GM18517 (cell line): Measurements from ENCODE around the gene HMGB2.

Experiments
- ATAC-seq: cut with Tn5 transposase; IDR thresholded peaks from one replicate; pipeline ENCODE4 v1.9.1; 2021; ENCODE audit warnings: mild to moderate bottlenecking, moderate library complexity; ENCODE audit not compliant: unreplicated experiment

Gene HMGB2

DNA sequence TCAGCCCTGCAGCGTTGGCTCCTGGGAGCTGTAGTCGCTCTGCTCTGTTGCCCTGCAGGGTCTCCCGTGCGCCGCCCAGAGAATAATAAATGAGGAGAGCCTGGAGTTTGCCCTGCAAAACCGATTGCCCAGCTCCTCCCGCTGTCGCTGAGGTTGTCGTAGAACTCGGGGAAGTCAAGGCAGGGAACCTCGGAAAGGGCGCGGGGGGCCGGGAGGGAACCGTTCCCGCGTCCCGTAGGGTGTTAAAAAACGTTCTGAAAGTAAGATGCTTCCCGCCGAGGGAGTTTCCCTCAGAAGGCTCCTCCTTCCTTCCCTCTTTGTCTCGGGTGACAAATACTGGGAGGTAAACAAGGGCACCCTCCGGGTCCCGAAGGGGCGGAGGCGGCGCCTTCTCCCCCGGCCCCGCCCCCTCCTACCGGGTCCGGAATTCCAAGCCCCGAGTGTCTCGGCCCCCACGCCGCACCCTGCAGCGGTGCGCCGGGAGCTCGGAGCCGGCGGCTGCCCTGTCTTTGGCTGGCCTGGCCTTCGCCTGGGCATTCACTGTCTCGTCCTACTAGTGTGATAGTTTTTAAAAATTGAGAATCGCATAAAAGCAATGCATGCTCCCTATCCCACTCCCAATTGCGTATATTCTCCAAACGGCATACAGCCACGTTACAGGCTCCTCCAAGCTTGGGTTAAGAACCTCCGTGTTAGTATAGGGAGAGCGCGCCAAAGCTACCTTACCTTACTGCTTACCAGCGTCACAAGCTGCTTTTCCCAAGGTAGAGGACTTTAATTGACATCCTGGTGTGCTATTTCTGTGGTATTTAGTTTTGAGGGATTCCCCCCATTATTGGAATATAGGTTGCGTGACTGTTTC is 964 bp upstream of the HMGB2 start:
- ATAC-seq = peak; percentile 29

GRCh38 chr4:173333658-173334084 is 487 bp downstream of the HMGB2 start:
- ATAC-seq = no peak

- ATAC-seq = no peak
These were observed 1.0 kb downstream of the HMGB2 start for GRCh38 chr4:173332963-173333657.

DNA sequence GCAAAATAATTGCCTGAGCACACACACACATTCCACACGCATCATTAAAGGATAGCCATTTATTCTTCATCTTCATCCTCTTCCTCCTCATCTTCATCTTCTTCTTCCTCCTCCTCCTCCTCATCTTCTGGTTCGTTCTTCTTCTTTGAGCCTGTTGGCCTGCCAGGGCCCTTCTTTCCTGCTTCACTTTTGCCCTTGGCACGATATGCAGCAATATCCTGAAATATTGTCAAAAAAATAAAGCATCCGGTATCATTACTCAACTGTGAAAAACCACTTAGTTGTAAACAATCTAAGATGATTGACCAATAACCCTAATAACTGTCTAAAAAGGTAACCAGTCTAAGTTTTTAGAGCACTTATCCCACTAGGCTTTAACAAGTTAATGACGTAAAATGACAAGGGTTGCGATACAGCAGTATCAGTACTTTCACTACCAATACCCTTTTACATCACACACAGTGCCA is 2.1 kb downstream of the HMGB2 start:
- ATAC-seq = no peak

DNA sequence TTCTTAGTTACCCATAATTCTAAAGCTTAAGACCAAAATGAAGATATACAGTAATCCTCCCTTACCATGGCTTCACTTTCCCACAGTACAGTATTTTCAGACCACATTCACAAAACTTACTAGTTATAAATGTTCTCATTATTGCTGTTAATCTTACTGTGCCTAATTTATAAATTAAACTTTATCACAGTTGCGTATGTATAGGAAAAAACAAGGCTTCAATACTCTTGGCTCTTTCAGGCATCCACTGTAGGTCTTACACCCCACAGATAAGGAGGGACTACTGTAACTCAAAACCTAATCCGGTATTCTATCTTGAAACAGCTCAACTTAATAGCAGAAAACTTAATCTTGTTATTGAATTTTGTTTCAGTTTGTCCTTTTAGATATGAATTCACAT is 3.6 kb downstream of the HMGB2 start:
- ATAC-seq = no peak

GRCh38 chr4:173328236-173328901 is 5.8 kb downstream of the HMGB2 start:
- ATAC-seq = no peak

GRCh38 chr4:173325007-173325736 is 9.0 kb downstream of the HMGB2 start:
- no peak for ATAC-seq

- ATAC-seq = no peak
These were observed 14.5 kb downstream of the HMGB2 start for GRCh38 chr4:173319696-173320095.

- no peak for ATAC-seq
These were observed 15.4 kb downstream of the HMGB2 start for GRCh38 chr4:173318648-173319211.

- ATAC-seq = no peak
These were observed 15.9 kb downstream of the HMGB2 start for GRCh38 chr4:173318240-173318639.

- ATAC-seq = no peak
These were observed 17.2 kb downstream of the HMGB2 start for GRCh38 chr4:173317004-173317403.

- no peak for ATAC-seq
These were observed 18.1 kb downstream of the HMGB2 start for GRCh38 chr4:173316060-173316459.

GRCh38 chr4:173314715-173315114 is 19.4 kb downstream of the HMGB2 start:
- ATAC-seq = no peak

DNA sequence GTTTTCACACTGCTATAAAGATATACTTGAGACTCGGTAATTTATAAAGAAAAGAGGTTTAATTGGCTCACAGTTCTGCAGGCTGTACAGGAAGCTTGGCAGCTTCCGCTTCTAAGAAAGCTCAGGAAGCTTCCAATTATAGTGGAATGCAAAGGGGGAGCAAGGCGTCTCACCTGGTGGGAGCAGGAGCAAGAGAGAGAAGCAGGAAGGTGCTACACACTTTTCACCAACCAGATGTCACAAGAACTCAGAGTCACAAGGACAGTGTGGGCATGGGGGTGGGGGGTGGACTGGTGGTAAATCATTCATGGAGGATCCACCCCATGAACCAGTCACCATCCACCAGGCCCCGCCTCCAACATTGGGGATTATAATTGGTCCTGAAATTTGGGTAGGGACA is 22.8 kb downstream of the HMGB2 start:
- no peak for ATAC-seq

DNA sequence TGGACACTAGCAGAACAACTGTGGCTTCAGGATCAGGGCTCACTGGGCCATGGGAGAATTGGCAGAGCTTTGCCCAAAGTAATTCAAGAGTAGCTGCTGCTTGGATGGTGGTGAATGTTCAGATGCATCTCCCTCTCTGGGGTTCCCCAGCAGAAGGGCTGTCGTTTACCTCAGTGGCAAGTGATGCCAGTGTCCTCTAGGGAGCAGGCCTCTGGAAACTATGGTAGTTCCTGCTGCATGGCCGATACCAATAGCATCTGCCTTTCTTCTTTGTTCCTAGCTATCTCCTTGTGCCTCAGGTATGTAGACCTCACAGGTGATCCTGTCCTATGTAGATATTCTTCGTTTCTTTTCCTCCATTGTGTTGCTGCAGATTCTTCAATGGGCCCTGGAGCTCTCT is 26.4 kb downstream of the HMGB2 start:
- no peak for ATAC-seq

DNA sequence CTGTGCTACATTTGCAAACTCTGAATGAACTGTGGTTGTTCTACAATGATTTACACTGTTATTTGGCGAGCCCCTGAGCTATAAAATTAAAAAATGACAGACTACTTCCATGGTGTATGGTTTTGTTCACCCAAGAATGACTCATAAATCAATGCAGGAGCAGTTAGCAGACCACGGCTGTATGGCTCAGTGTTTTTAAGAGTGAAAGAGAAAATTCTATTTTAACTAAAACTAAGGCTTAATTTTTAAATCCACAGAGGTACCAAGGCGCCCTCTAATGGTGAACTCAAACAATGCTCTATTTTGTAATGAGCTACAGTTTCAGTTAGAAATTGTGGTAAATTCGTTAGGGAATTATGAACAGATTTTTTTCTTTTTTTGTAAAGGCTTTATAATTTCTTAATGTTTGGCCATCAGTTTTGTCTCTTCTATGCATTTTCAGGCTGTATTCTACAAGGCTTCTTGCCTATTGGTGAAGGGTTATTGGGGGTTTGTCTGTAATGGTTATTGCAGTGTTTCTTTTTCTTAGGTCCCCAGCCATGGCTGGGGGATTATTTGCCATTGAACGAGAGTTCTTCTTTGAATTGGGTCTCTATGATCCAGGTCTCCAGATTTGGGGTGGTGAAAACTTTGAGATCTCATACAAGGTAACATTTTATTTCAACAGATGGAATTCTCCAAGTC is 32.5 kb downstream of the HMGB2 start:
- ATAC-seq = peak; percentile 60

DNA sequence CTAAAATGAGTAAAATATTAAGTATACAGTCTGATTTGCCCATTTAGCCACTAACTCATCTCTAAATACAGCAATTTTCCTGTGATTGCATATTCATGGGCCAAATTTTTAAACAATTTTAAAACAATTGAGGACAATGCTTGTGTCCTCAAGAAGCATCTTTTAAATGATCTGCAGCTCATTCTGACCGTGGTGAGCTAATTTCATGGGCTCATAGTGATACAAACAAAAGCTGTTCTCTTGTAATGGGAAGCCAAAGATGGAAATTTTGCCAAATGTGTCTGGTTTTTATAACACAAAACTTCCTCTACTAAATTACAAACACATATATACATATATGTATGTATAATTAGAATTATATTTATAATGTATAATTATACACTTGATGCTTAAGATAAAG is 39.7 kb downstream of the HMGB2 start:
- ATAC-seq = no peak

- ATAC-seq = no peak
These were observed 40.5 kb downstream of the HMGB2 start for GRCh38 chr4:173293663-173294062.

- no peak for ATAC-seq
These were observed 42.3 kb downstream of the HMGB2 start for GRCh38 chr4:173291899-173292298.

DNA sequence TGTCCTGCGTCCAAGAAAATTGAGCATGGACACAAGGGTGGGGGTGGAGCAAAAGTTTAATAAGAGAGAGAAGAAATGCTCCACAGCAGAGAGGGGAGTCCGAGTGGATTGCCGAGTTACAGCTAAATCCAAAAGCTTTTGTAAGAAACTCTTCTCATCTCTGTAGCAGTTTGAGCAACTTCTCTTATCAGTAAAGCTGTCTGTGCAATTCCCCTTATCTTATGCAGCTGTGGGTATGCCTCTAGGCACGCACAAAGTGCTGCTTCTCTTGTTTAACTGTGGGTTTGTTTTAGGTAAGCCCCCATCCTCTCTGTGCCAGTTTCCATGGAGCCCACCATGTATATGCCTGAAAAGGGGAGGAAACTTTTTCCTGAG is 44.8 kb downstream of the HMGB2 start:
- no peak for ATAC-seq
